ENCODE data around the gene TMEM150B.

The TMEM150B gene

GRCh38 chr19:55309448-55309847, 15.7 kb downstream of the TMEM150B start:
- FAIRE-seq: no peak
- no peak for DNase-seq (ENCODE audit: insufficient read length, low spot score)

GRCh38 chr19:55308281-55308680, 16.9 kb downstream of the TMEM150B start:
- no peak for FAIRE-seq

DNA sequence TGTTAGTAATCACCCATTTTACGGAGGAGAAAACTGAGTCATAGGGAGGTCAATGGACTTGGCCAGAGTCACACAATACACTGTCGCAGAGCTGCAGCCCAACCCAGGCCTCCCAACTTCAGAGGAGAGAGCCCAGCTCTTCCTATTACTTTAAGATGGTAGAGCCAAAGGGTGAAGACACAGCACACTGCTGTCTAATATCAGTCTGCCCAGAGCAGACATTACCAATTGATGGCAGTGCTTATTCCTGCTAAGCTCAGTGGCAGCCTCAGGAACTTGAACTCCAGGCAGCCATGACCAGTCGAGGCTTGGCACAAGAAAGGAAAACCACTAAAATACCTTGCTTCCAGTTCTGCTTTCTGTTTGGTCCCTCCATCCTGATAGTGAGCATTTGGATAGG, 18.4 kb downstream of the TMEM150B start:
- FAIRE-seq: no peak

More at GRCh38 chr19:55308281-55308680, 16.9 kb downstream of the TMEM150B start:
- no peak for DNase-seq (ENCODE audit: insufficient read length, low spot score)

DNA sequence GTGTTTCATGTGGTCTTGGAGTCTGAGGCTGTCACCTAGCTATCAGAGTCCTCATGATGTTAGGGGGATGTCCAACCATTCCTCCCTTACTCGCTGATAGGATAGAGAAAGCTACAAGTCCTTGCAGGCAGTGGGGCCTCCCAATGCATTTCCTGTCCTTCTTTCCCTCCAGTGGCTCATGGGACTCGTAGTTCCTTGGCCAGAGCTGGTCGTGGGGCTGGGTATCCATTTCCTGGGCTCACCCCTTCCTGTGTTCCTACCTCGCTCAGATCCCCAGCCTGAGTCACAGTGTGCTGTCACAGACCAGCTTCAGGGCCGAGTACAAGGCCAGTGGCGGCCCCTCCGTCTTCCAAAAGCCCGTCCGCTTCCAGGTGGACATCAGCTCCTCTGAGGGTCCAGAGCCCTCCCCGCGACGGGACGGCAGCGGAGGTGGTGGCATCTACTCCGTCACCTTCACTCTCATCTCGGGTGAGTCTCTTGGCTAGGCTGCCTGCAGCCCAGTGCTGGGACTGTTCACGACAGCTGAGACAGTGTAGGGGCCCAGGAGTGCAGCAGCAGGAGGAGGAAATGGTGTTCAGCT, 19.1 kb downstream of the TMEM150B start:
- FAIRE-seq (no peak), DNase-seq (ENCODE audit: insufficient read length, low spot score) (no peak)

More for the DNA sequence above, 18.4 kb downstream of the TMEM150B start:
- no peak for DNase-seq (ENCODE audit: insufficient read length, low spot score)

GRCh38 chr19:55305491-55305890, 19.6 kb downstream of the TMEM150B start:
- DNase-seq (ENCODE audit: insufficient read length, low spot score): peak; percentile 75
- FAIRE-seq: peak; percentile 11

DNA sequence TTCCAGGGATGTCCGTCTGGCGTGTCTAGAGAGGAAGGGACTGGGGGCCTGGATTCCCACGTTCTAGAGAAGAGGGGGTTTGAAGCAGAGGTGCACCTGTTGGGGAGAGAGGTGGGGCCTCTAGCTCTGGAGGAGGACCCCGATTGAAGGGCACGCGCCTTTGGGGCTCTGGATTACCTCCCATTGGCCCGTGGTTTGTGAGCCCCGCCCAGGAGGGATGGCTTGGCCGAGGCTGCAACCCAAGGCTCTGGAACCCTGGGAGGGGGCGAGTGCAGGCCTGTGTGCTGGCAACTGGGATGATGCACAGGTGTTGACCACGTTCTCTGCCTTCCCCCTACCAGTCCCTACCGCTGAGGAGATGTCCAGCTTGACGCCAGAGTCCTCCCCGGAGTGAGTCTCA, 20.2 kb downstream of the TMEM150B start:
- DNase-seq (ENCODE audit: insufficient read length, low spot score) (no peak), FAIRE-seq (no peak)

DNA sequence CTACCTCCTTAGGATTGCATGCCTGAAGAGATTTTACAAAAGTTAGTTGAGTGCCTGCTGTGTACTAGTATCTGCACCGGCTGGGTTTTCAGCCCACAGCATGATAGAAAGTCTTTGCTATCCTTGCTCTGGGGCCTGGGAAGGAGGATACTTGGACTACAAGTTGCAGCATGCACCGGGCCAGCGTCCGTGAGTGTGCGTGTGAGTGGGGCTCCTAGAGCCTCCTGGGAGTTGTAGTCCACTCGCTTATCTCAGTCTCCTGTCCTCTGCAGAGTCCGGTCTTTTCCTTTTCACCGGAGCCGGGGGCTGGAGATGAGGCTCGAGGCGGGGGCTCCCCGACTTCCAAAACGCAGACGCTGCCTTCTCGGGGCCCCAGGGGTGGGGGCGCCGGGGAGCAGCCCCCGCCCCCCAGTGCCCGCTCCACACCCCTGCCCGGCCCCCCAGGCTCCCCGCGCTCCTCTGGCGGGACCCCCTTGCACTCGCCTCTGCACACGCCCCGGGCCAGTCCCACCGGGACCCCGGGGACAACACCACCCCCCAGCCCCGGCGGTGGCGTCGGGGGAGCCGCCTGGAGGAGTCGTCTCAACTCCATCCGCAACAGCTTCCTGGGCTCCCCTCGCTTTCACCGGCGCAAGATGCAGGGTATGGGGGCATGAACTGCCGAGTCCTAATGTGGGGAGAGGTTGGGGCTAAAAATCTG, 20.7 kb downstream of the TMEM150B start:
- peak; percentile 58 for DNase-seq (ENCODE audit: insufficient read length, low spot score)
- FAIRE-seq: peak; percentile 18

GRCh38 chr19:55303477-55303876, 21.7 kb downstream of the TMEM150B start:
- DNase-seq (ENCODE audit: insufficient read length, low spot score) (no peak), FAIRE-seq (no peak)

- no peak for DNase-seq (ENCODE audit: insufficient read length, low spot score)
- FAIRE-seq: no peak
Observed at GRCh38 chr19:55302318-55302703, 22.8 kb downstream of the TMEM150B start.

DNA sequence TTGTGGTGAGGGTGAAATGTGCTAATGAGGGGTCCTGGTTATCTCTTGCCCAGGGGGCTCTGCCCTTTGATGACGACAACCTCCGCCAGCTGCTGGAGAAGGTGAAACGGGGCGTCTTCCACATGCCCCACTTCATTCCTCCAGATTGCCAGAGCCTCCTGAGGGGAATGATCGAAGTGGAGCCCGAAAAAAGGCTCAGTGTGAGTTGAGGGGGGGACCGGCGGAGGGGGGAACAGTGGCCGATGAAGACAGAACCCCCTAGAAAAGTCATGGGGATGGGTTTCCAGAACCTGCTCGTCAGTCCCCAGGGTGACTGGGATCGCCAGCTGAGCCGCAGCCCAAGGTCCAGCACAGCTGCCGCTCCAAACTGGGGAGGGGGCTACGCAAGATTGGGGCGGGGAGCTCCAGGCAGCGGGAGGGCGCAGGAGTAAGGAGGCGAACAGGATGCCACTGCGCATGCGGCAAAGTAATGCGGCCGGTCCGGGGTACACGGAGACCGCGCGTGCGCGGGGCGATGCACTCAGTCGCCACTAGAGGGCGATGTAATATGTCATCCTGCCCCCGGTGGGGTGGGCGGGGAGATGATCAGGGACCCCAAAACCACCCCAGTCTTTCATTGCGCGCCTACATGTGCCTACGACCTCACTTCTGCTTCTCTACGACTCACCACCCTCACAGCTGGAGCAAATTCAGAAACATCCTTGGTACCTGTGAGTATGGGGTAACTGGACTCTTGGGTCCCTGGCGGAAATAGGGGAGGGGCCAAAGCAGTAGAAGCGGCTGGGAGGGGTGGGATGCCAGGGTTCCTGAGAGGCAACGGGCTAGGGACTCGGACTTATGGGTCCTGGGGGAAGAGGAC, 23.5 kb downstream of the TMEM150B start:
- FAIRE-seq (peak; percentile 64), DNase-seq (ENCODE audit: insufficient read length, low spot score) (peak; percentile 99)

- no peak for FAIRE-seq
- no peak for DNase-seq (ENCODE audit: insufficient read length, low spot score)
Observed at GRCh38 chr19:55300886-55301458, 24.2 kb downstream of the TMEM150B start.

- FAIRE-seq: no peak
- DNase-seq (ENCODE audit: insufficient read length, low spot score): no peak
Observed at GRCh38 chr19:55299991-55300390, 25.1 kb downstream of the TMEM150B start.

DNA sequence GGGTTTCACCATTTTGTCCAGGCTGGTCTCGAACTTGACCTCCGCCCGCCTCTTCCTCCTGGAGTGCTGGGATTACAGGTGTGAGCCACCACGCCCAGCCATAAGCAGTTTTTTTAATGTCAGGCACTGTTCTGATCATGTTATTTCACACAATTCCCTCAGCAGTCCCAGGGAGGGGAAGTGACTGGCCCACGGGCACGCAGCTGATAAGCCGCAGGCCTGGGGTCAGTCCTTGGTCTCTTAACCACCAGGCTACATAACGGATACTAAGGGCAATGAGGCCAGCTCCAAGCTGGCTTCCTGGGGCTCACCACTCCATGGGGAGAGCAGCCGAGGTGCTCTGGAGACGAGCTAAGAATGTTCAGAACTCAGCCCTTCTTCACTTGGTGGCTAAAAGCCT, 27.9 kb downstream of the TMEM150B start:
- no peak for FAIRE-seq
- no peak for DNase-seq (ENCODE audit: insufficient read length, low spot score)

DNA sequence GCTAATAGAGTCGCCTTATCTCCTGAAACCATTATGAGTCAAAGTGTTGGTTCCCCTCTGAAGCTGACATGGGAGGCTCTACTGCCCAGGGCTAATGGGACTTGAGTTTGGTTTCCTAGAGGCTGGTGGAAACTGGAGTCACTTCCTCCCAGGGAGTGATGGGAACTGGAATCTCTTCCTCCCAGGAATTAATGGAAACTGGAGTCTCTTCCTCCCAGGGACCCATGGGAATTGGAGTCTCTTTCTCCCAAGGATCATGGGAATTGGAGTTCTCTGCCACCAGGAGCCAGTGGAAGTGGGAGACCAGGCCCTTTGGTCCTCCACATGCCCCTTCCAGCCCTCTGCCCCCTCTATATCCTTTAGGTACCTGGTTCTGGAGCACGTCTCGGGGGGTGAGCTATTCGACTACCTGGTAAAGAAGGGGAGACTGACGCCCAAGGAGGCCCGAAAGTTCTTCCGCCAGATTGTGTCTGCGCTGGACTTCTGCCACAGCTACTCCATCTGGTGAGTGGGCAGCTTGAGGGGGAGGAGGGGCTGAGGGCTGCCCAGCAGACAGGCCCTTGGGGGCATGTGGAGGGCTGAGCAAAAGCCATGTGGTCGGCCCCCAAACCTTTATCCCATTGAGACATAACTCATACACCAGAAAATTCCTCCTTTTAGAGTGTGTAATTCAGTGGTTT, 35.9 kb downstream of the TMEM150B start:
- DNase-seq (ENCODE audit: insufficient read length, low spot score): no peak
- no peak for FAIRE-seq

- DNase-seq (ENCODE audit: insufficient read length, low spot score) (no peak), FAIRE-seq (no peak)
Observed at GRCh38 chr19:55287361-55288079, 37.6 kb downstream of the TMEM150B start.

DNA sequence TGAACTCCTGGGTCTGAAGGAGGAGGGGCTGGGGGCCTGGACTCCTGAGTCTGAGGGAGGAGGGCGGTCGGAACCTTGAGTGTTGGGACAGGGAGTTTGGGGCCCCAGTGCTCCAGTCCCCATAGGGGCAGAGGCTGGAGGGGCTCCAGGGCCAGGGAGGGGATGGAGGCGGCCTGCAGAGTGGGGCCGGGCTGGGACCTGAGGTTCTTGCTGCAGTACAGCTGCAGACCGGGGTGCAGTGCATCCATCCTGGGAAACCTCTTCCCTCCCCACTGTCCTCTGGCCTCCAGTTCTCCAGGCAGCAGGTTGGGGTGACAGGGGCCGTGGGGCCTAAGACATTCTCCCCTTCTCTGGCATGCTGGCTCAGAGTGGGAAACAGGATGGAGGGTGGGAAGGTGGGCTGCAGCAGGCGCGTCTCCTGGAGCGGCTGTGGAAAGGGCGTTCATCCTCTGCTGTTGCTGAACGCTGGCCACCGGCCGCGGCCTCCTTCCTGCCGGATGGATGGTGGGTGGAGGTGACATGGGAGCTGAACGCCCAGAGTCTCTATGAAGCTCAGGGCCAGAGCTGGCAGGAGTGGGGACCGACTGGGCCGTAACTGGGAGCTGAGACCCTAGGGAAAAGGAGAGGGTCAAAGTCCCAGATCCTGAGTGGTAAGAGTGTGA, 39.8 kb downstream of the TMEM150B start:
- FAIRE-seq: no peak

GRCh38 chr19:55284405-55285058, 40.6 kb downstream of the TMEM150B start:
- FAIRE-seq: no peak
- no peak for DNase-seq (ENCODE audit: insufficient read length, low spot score)

More for the DNA sequence above, 39.8 kb downstream of the TMEM150B start:
- no peak for DNase-seq (ENCODE audit: insufficient read length, low spot score)

GRCh38 chr19:55283548-55284377, 41.4 kb downstream of the TMEM150B start, which contains the start of gene BRSK1:
Gene BRSK1, plus strand, starts transcription at chr19:55283997. Its CDS starts 446 bp downstream, at chr19:55284443.
- DNase-seq (ENCODE audit: insufficient read length, low spot score): no peak
- no peak for FAIRE-seq

All from GM19239 (cell line).